H1 (cell line): ENCODE measurements around the gene ZNF860.

Experiments used
- BRCA1 ChIP-seq: IDR thresholded peaks from 2 replicates; pipeline ENCODE4 v1.6.1; 2012; ENCODE audit warnings: low read depth, low read length, improper control_type of control experiment
- CBX8 ChIP-seq: fragments of 300-800, 300-1000 bp; sonication (generic); IDR thresholded peaks from 2 replicates; pipeline ENCODE4 v1.7.1; 2016; ENCODE audit warnings: low read depth, low read length, borderline replicate concordance
- CEBPB ChIP-seq: IDR thresholded peaks from 2 replicates; pipeline ENCODE4 v1.6.1; 2012; ENCODE audit warnings: low read depth, low read length
- EZH2 ChIP-seq: fragments of 200-600 bp; sonication (generic); IDR thresholded peaks from 2 replicates; pipeline ENCODE4 v1.7.1; 2012; ENCODE audit warnings: low read depth, mild to moderate bottlenecking, moderate library complexity, low read length, inconsistent platforms; ENCODE audit not compliant: severe bottlenecking
- GTF2F1 ChIP-seq: IDR thresholded peaks from 2 replicates; pipeline ENCODE4 v1.6.1; 2012; ENCODE audit warnings: low read depth, low read length, improper control_type of control experiment, borderline replicate concordance
- JUN ChIP-seq: IDR thresholded peaks from 2 replicates; pipeline ENCODE4 v1.6.1; 2011; ENCODE audit warnings: low read depth, mild to moderate bottlenecking, improper control_type of control experiment, low read length
- JUND ChIP-seq: IDR thresholded peaks from 2 replicates; pipeline ENCODE4 v1.6.1; 2011; ENCODE audit warnings: mild to moderate bottlenecking, improper control_type of control experiment, low read length
- KDM1A ChIP-seq: fragments of 200-600, 300-600 bp; sonication (generic); IDR thresholded peaks from 2 replicates; pipeline ENCODE4 v1.7.1; 2016; ENCODE audit warnings: mild to moderate bottlenecking, low read length, borderline replicate concordance
- RAD21 ChIP-seq, 2 experiments: IDR thresholded peaks in 1 of 2; conservative IDR thresholded peaks in 1 of 2; 2 replicates each; pipeline ENCODE4 v1.6.1; 2011; ENCODE audit warnings: low read depth in 2 of 2, low read length in 2 of 2, improper control_type of control experiment in 1 of 2, inconsistent platforms in 1 of 2, mild to moderate bottlenecking in 1 of 2, moderate library complexity in 1 of 2
- RFX5 ChIP-seq: IDR thresholded peaks from 2 replicates; pipeline ENCODE4 v1.6.1; 2011; ENCODE audit warnings: low read depth, low read length, improper control_type of control experiment, borderline replicate concordance
- SP1 ChIP-seq: IDR thresholded peaks from 2 replicates; pipeline ENCODE4 v1.6.1; 2011; ENCODE audit warnings: low read depth, low read length
- TAF7 ChIP-seq: optimal IDR thresholded peaks from 2 replicates; pipeline ENCODE3; 2011; ENCODE audit warnings: low read depth, mild to moderate bottlenecking, inconsistent platforms, low read length, moderate library complexity, borderline replicate concordance
- TF ChIP-seq, protein P1 (sequence below), 3 experiments: IDR thresholded peaks; 1 replicate in 2 of 3; 2 replicates in 1 of 3; pipeline versions ENCODE4 v1.5.1 to v1.6.1; 2011; ENCODE audit warnings: low read length in 3 of 3, mild to moderate bottlenecking in 3 of 3, inconsistent platforms in 2 of 3, low read depth in 1 of 3, moderate library complexity in 1 of 3; ENCODE audit not compliant: insufficient read depth in 1 of 3; ENCODE audit errors: control extremely low read depth in 1 of 3
- TF ChIP-seq, protein P2 (sequence below): IDR thresholded peaks from 2 replicates; pipeline ENCODE4 v1.6.1; 2012; ENCODE audit warnings: inconsistent platforms

DNA sequence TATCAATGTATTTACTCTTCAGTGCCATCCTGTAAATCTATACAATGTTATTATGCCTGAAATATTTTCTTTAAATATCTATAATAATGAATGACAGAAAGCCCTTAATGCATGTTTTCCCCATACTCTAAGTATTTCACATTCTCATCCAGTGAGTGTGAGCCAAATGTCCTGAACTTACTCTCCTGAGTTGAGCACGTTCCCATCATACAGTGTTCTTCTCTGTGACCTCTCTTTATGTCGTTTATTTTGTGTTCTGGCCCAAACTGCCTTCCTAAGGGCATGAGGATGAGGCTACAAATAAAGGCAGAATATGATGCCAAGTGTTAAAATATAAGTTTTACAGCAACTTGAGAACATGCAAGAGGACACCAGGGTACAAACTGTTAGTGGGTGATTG lies 3.8 kb upstream of the ZNF860 start:
- no peak for TF ChIP-seq JUND
- TF ChIP-seq TAF7, result no peak
- TF ChIP-seq, protein P1, sequence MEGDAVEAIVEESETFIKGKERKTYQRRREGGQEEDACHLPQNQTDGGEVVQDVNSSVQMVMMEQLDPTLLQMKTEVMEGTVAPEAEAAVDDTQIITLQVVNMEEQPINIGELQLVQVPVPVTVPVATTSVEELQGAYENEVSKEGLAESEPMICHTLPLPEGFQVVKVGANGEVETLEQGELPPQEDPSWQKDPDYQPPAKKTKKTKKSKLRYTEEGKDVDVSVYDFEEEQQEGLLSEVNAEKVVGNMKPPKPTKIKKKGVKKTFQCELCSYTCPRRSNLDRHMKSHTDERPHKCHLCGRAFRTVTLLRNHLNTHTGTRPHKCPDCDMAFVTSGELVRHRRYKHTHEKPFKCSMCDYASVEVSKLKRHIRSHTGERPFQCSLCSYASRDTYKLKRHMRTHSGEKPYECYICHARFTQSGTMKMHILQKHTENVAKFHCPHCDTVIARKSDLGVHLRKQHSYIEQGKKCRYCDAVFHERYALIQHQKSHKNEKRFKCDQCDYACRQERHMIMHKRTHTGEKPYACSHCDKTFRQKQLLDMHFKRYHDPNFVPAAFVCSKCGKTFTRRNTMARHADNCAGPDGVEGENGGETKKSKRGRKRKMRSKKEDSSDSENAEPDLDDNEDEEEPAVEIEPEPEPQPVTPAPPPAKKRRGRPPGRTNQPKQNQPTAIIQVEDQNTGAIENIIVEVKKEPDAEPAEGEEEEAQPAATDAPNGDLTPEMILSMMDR (IDR thresholded peaks at IDR 0.05; ENCODE audit: control extremely low read depth in 1 of 3, insufficient read depth in 1 of 3, low read depth in 1 of 3, low read length in 3 of 3), result no peak
- TF ChIP-seq GTF2F1, result no peak
- TF ChIP-seq, protein P2, sequence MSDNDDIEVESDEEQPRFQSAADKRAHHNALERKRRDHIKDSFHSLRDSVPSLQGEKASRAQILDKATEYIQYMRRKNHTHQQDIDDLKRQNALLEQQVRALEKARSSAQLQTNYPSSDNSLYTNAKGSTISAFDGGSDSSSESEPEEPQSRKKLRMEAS, result no peak
- TF ChIP-seq SP1, result no peak
- no peak for TF ChIP-seq RFX5
- TF ChIP-seq RAD21 (IDR thresholded peaks at IDR 0.05 in 1 of 2, conservative IDR thresholded peaks at IDR 0.05 in 1 of 2; ENCODE audit: low read depth in 2 of 2, low read length in 2 of 2), result no peak
- TF ChIP-seq EZH2, result no peak
- TF ChIP-seq CEBPB, result no peak
- no peak for TF ChIP-seq JUN
- no peak for TF ChIP-seq KDM1A
- no peak for TF ChIP-seq BRCA1
- TF ChIP-seq CBX8, result no peak
